ENCODE measurements around the gene SNRPD3.
A peak's percentile ranks its signal among the peaks of the same experiment; 100 is the strongest.

The SNRPD3 gene

DNA sequence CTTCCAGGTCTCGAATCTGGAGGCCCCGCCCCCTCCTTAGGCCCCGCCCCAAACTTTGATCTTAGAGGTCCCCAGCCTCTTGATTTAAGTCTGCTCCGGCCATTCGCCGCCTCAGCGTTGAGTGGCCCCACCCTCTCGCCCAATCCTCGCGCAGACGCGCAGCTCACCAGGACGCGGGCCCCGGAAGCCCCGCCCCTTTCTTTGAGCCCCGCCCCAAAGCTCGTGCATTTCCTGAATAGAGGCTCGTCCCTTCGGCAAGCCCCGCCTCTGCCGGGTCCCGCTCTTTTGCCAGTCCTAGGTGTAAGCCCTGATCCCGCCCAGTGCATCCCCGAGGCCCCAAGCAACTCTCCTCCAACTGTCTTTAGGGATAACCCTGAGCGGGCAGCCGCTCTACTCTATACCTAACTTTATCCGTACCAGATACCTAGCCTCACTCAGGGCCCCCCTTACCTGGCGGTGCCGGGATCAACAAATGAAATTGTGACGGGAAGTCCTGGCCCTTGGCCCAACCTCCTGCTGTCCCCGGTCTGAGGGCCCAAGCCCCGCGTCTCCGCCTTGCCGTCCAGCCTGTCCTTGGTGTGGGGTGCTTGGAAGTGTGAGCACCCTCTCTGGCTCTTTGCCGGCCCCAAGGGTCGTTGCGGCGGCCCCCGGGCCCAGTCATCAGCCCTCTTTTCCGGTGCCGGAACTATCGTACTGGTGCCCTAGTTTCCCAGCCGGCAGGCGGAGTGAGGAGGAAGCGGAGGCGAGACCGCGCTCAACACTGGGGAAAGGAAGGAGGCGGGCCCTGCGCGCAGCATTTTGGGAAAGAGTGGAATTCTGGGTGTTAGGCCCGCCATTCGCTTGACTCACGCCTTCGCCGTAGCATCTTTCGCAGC, at the start of gene SNRPD3:
Gene SNRPD3 (plus strand): TSS at position 835 of the 875 bp plus-strand sequence. CDS start 1,676 bp downstream, outside the sequence.
- Mint-ChIP-seq H3K4me3 (peak within 1 kb of the TSS; percentile 99), H3K36me3 (peaks cover 62% of the 10 kb centered on the region), H3K27ac (peak within 1 kb of the TSS; percentile 98), H3K9me3 (no peaks in the 10 kb centered on the region), H3K4me1 (peaks cover 68% of the 10 kb centered on the region)
- peak; percentile 91 to 96 for DNase-seq (ENCODE audit: low spot score in 2 of 2)
- peak; percentile 90 for ATAC-seq

DNA sequence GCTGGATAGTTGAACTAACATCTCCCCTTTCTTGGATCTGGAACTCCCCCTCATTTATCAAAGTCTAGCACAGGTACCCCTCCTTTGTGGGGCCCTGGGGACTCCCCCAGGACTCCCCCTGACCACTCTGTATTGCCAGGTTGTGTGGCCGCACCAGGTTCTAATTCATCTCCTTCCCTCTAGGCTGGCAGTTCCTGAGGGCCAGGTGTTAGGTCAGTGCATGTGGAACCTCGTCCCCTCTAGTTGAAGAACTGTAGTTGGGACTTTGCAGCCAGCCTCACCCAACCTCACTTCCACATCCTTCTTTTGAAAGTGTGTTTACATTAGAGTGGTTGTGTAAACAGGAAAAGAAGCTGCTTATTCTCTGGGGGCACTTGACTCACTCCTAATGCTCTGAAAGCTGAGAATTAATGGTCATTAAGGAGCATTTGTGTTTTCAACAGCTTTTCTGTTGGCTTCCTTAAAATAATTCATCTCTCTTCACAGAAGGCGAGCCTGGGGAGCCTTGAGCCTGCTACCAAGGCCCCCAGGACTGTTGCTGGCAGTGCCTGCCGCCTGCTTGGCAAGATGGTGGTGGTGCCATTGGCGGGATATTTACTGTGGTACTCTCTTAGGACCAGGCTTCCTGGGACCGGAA, 48.9 kb upstream of the SNRPD3 start:
- ATAC-seq (no peak), DNase-seq (ENCODE audit: low spot score in 2 of 2) (no peak)
- H3K27ac Mint-ChIP-seq: peak overlapping the region; percentile 66
- no peaks in the 10 kb centered on the region for H3K9me3 Mint-ChIP-seq
- H3K36me3 Mint-ChIP-seq: no peaks in the 10 kb centered on the region
- H3K4me1 Mint-ChIP-seq: peaks cover 22% of the 10 kb centered on the region
- H3K4me3 Mint-ChIP-seq: no peak overlapping the region

DNA sequence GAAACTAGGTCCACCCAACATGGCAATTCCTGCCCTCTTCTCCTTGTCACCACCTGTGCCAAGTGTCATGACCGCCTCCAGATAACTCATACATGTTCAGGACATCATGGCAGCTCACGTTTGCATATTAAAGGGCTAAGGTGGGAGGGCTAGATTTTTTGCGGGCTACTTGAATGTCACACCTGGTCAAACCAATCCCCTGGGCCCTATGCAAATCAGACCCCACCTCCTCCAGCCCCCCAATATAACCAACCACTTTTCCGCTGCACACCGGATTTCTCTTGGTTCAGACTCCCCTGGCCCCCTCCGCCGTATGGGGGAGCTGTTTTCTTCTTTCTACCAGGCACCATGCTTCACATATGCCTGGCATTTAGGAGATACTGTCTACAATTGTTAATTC, 48.1 kb upstream of the SNRPD3 start:
- Mint-ChIP-seq H3K36me3 (no peaks in the 10 kb centered on the region), H3K4me3 (no peak overlapping the region), H3K4me1 (peaks cover 21% of the 10 kb centered on the region), H3K27ac (peak overlapping the region; percentile 17), H3K9me3 (no peaks in the 10 kb centered on the region)
- DNase-seq (ENCODE audit: low spot score in 2 of 2): no peak
- ATAC-seq: no peak

- Mint-ChIP-seq H3K4me1 (peaks cover 15% of the 10 kb centered on the region), H3K9me3 (no peaks in the 10 kb centered on the region), H3K27ac (no peak overlapping the region), H3K4me3 (no peak overlapping the region), H3K36me3 (no peaks in the 10 kb centered on the region)
- DNase-seq (ENCODE audit: low spot score in 2 of 2) (no peak), ATAC-seq (no peak)
Observed at GRCh38 chr22:24510637-24511625, 44.9 kb upstream of the SNRPD3 start.

- H3K27ac Mint-ChIP-seq: no peak overlapping the region
- no peak for ATAC-seq
- H3K4me3 Mint-ChIP-seq: no peak overlapping the region
Observed at GRCh38 chr22:24512043-24512442, 43.8 kb upstream of the SNRPD3 start.

DNA sequence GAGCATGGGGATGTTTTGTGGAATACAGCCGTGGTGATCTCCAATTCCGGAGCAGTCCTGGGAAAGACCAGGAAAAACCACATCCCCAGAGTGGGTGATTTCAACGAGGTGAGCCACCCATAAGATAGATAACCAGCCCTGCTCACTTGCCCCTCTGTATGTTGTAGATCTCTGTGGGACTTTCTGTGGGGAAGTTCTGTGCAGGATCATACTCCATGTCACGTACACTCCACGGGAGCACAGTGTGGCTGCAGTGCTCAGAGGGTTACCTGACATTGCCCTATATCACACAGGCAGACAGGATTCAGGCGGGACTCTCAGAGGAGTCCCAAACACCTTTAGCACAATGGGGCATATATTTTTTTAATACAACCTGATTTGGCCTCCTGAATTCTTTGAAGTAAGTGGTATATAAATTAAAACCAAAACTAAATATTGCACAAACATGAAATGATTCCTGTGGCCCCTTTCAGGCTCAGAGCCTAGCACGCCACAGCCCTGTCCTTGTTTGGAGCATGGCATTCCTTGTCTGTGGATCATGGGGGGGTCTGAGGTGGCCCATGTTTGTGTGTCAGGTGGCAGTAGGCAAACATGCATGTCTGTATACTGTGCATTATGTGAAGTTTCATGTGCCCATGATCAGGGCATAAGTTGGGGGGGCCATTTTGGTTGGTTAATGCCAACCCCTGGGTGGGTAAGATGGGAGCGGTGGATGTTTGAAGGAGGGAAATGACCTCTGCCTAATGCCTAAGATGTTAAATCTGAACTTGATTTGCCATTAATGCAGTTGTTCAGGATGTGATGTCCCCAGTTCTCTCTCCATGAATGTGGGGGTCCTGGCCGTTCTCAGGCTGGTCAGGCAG, 42.2 kb upstream of the SNRPD3 start:
- no peak overlapping the region for H3K4me3 Mint-ChIP-seq
- no peaks in the 10 kb centered on the region for H3K9me3 Mint-ChIP-seq
- ATAC-seq (no peak), DNase-seq (ENCODE audit: low spot score in 2 of 2) (no peak)
- H3K27ac Mint-ChIP-seq: no peak overlapping the region
- no peaks in the 10 kb centered on the region for H3K36me3 Mint-ChIP-seq
- H3K4me1 Mint-ChIP-seq: peaks cover 15% of the 10 kb centered on the region

More at GRCh38 chr22:24512043-24512442, 43.8 kb upstream of the SNRPD3 start:
- DNase-seq (ENCODE audit: low spot score in 2 of 2): no peak
- Mint-ChIP-seq H3K36me3 (no peaks in the 10 kb centered on the region), H3K9me3 (no peaks in the 10 kb centered on the region), H3K4me1 (peaks cover 15% of the 10 kb centered on the region)

GRCh38 chr22:24514241-24515026, 41.4 kb upstream of the SNRPD3 start:
- Mint-ChIP-seq H3K27ac (peak overlapping the region; percentile 32), H3K36me3 (no peaks in the 10 kb centered on the region), H3K4me1 (peaks cover 15% of the 10 kb centered on the region), H3K4me3 (no peak overlapping the region), H3K9me3 (no peaks in the 10 kb centered on the region)
- DNase-seq (ENCODE audit: low spot score in 2 of 2) (no peak), ATAC-seq (peak; percentile 79)

- ATAC-seq (no peak), DNase-seq (ENCODE audit: low spot score in 2 of 2) (no peak)
- Mint-ChIP-seq H3K36me3 (no peaks in the 10 kb centered on the region), H3K4me1 (peaks cover 15% of the 10 kb centered on the region), H3K9me3 (no peaks in the 10 kb centered on the region), H3K4me3 (no peak overlapping the region), H3K27ac (peak overlapping the region; percentile 32)
Observed at GRCh38 chr22:24515027-24515338, 40.8 kb upstream of the SNRPD3 start.

DNA sequence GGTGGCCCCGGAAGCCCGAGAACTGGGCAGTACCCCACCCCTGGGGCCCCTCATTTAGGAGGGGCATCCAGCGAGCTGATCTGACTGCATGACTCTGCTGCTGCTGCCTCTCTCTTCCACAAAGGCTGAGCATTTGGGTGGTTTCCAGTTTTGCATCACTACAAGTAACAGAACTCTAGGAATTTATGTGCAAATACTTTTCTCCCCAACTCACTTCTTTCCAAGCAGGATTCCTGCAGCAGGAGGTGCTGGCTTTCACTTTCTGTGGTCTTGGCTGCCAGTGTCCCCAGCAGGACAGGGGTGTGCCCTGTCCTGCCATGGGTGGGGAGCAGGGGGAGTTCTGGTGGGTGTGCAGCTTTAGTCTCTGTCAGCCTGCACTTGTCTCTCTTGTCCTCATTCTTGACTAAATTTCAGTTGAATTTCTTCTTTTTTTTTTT, 39.5 kb upstream of the SNRPD3 start:
- Mint-ChIP-seq H3K4me1 (peaks cover 7% of the 10 kb centered on the region), H3K36me3 (no peaks in the 10 kb centered on the region), H3K4me3 (no peak overlapping the region), H3K27ac (no peak overlapping the region), H3K9me3 (no peaks in the 10 kb centered on the region)
- ATAC-seq (no peak), DNase-seq (ENCODE audit: low spot score in 2 of 2) (no peak)

- H3K36me3 Mint-ChIP-seq: no peaks in the 10 kb centered on the region
- H3K27ac Mint-ChIP-seq: no peak overlapping the region
- no peak for ATAC-seq
- no peaks in the 10 kb centered on the region for H3K9me3 Mint-ChIP-seq
- DNase-seq (ENCODE audit: low spot score in 2 of 2): no peak
- no peak overlapping the region for H3K4me3 Mint-ChIP-seq
- H3K4me1 Mint-ChIP-seq: peaks cover 15% of the 10 kb centered on the region
Observed at GRCh38 chr22:24517446-24517845, 38.4 kb upstream of the SNRPD3 start.

DNA sequence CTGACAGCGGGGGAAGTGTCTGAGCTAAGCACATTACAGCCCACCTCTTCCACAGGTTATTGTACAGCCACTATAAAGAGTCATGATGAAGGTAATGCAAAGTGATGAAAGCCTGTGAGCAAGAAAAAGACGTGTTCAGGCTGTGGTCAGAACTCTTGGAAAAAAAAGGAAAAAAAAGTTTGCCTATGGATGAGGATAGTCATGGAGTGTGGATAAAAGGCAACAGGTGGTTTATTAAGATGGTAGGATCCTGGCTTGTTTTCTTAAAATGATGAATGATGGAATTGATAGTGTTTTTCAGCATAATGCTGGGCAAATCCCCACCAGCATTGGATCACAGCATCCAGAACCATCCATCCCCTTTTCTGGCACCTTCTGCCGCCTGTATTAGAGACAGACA, 37.6 kb upstream of the SNRPD3 start:
- ATAC-seq: no peak
- Mint-ChIP-seq H3K4me1 (peaks cover 15% of the 10 kb centered on the region), H3K27ac (no peak overlapping the region), H3K4me3 (no peak overlapping the region), H3K9me3 (no peaks in the 10 kb centered on the region), H3K36me3 (no peaks in the 10 kb centered on the region)
- no peak for DNase-seq (ENCODE audit: low spot score in 2 of 2)

- Mint-ChIP-seq H3K9me3 (no peaks in the 10 kb centered on the region), H3K27ac (no peak overlapping the region)
- ATAC-seq: no peak
Observed at GRCh38 chr22:24518771-24519485, 36.9 kb upstream of the SNRPD3 start.

GRCh38 chr22:24519496-24519895, 36.3 kb upstream of the SNRPD3 start:
- H3K9me3 Mint-ChIP-seq: no peaks in the 10 kb centered on the region
- peaks cover 9% of the 10 kb centered on the region for H3K4me1 Mint-ChIP-seq

More at GRCh38 chr22:24518771-24519485, 36.9 kb upstream of the SNRPD3 start:
- H3K4me3 Mint-ChIP-seq: no peak overlapping the region
- H3K36me3 Mint-ChIP-seq: no peaks in the 10 kb centered on the region
- no peak for DNase-seq (ENCODE audit: low spot score in 2 of 2)
- peaks cover 10% of the 10 kb centered on the region for H3K4me1 Mint-ChIP-seq

More at GRCh38 chr22:24519496-24519895, 36.3 kb upstream of the SNRPD3 start:
- no peak overlapping the region for H3K27ac Mint-ChIP-seq
- no peak for ATAC-seq
- no peak for DNase-seq (ENCODE audit: low spot score in 2 of 2)
- no peak overlapping the region for H3K4me3 Mint-ChIP-seq
- H3K36me3 Mint-ChIP-seq: no peaks in the 10 kb centered on the region
